Sigmoid colon (tissue), 4 donors: ENCODE measurements around the gene DYNLT4.

Experiments used
- CTCF ChIP-seq, 4 experiments: fragments of 450-650 bp in 3 of 4; fragments of 200-600 bp in 1 of 4; IDR thresholded peaks; one replicate each; pipeline ENCODE4 v1.5.1; 2016 to 2019; ENCODE audit warnings: antibody characterized with exemption in 4 of 4, mild to moderate bottlenecking in 3 of 4, moderate library complexity in 2 of 4
- EP300 ChIP-seq, 4 donors: sonication (generic); formaldehyde crosslinking; IDR thresholded peaks; one replicate each; pipeline ENCODE4 v1.6.1; 2017; ENCODE audit warnings: antibody characterized with exemption in 4 of 4
- POLR2A ChIP-seq, 2 donors: fragments of 450-650 bp; IDR thresholded peaks; one replicate each; pipeline ENCODE4 v1.6.1; 2016; ENCODE audit warnings: antibody characterized with exemption in 2 of 2, mild to moderate bottlenecking in 2 of 2, moderate library complexity in 2 of 2
- POLR2AphosphoS5 ChIP-seq, 4 donors: sonication (generic); formaldehyde crosslinking; IDR thresholded peaks; one replicate each; pipeline ENCODE4 v1.6.1; 2017; ENCODE audit warnings: antibody characterized with exemption in 4 of 4

GRCh38 chr1:44785501-44786137 lies 21.5 kb downstream of the DYNLT4 start:
- no peak for TF ChIP-seq POLR2A (IDR thresholded peaks at IDR 0.05)
- TF ChIP-seq CTCF (IDR thresholded peaks at IDR 0.05): no peak
- no peak for TF ChIP-seq EP300 (IDR thresholded peaks at IDR 0.05)
- no peak for TF ChIP-seq POLR2AphosphoS5 (IDR thresholded peaks at IDR 0.05)
